HepG2 (cell line): Measurements from ENCODE around the gene GOLPH3. TPM values are rescaled to one million over a fixed set of nuclear protein-coding genes. Genes with fewer than 3 reads are reported as not detected.

ENCODE experiments used
- ATAC-seq: fragments of 200-7000 bp; cut with Tn5 transposase; 3 replicates; pipeline ENCODE4 v1.9.1; 2020; ENCODE audit warnings: mild to moderate bottlenecking, moderate library complexity
- BruUV-seq: library from RNA; stranded (reverse); fragments of 400-500 nt; replicated peaks from 2 replicates; lab custom pipeline; 2021; lab: Mats Ljungman, UMichigan
- CTCF ChIA-PET: fragments of 300-600 bp; formaldehyde crosslinking; extraction: SDS; loops from one replicate; lab custom pipeline; 2021; ENCODE audit warnings: low total read pairs, inconsistent platforms, low intra/inter-chr PET ratio; lab: Yijun Ruan, JAX
- POLR2A ChIA-PET: fragments of 350-600 bp; sonication (Branson Sonifier 250); formaldehyde crosslinking; loops from one replicate; lab custom pipeline; 2020; ENCODE audit warnings: antibody characterized with exemption, inconsistent platforms; lab: Yijun Ruan, JAX
- DNase-seq: peaks from one replicate; pipeline ENCODE4 v3.0.0-alpha.2; 2015; ENCODE audit warnings: low spot score
- FAIRE-seq: peaks from 3 replicates; lab custom pipeline; 2011; peaks lifted over from hg19 to GRCh38; lab: Jason Lieb, UNC
- H2AFZ ChIP-seq: one replicate; pipeline ENCODE4 v1.6.1; 2011; ENCODE audit warnings: low read length, inconsistent platforms
- H3K27ac ChIP-seq: fragments of 300-600 bp; 3 replicates; pipeline ENCODE4 v1.8.0; 2011; ENCODE audit warnings: mixed run types, mild to moderate bottlenecking, mixed read lengths, low read length, inconsistent platforms; ENCODE audit not compliant: insufficient read depth; ENCODE audit errors: extremely low read length
- H3K27me3 ChIP-seq, 2 experiments: fragments of 200-600 bp in 1 of 2; 2 replicates in 1 of 2; 3 replicates in 1 of 2; pipeline versions ENCODE4 v1.6.0 to v1.8.0; 2011; ENCODE audit warnings: low read length in 2 of 2, mild to moderate bottlenecking in 2 of 2, moderate library complexity in 2 of 2, inconsistent platforms in 1 of 2; ENCODE audit not compliant: insufficient read depth in 2 of 2, control insufficient read depth in 1 of 2
- H3K36me3 ChIP-seq, 2 experiments: fragments of 200-600 bp in 1 of 2; replicated peaks in 1 of 2; 2 replicates in 1 of 2; 3 replicates in 1 of 2; pipeline versions ENCODE4 v1.5.1 to v1.8.0; 2011; ENCODE audit warnings: low read length in 2 of 2, inconsistent platforms in 1 of 2; ENCODE audit not compliant: insufficient read depth in 2 of 2, control insufficient read depth in 1 of 2
- H3K4me1 ChIP-seq: 2 replicates; pipeline ENCODE4 v1.5.1; 2012; ENCODE audit warnings: low read length, inconsistent platforms; ENCODE audit not compliant: insufficient read depth
- H3K4me2 ChIP-seq: 2 replicates; pipeline ENCODE4 v1.6.0; 2011; ENCODE audit warnings: low read depth, low read length, inconsistent platforms
- H3K4me3 ChIP-seq, 3 experiments: fragments of 200-600 bp in 1 of 3; sonication (generic), shearing (Covaris generic) in 1 of 3; replicated peaks in 1 of 3; 2 replicates each; pipeline ENCODE4 v1.5.1; 2011 to 2016; ENCODE audit warnings: low read length in 3 of 3, inconsistent platforms in 2 of 3, low read depth in 2 of 3, mild to moderate bottlenecking in 2 of 3, control low read depth in 1 of 3, mixed read lengths in 1 of 3; ENCODE audit not compliant: insufficient read depth in 1 of 3
- H3K79me2 ChIP-seq: one replicate; pipeline ENCODE4 v1.6.1; 2011; ENCODE audit warnings: low read length, inconsistent platforms; ENCODE audit not compliant: insufficient read depth
- H3K9ac ChIP-seq: 2 replicates; pipeline ENCODE4 v1.6.0; 2011; ENCODE audit warnings: mild to moderate bottlenecking, low read depth, low read length, inconsistent platforms; ENCODE audit not compliant: insufficient read depth
- H3K9me3 ChIP-seq: 2 replicates; pipeline ENCODE4 v1.5.1; 2012; ENCODE audit warnings: mild to moderate bottlenecking, low read length
- H4K20me1 ChIP-seq: 2 replicates; pipeline ENCODE4 v1.6.0; 2011; ENCODE audit warnings: inconsistent platforms, mild to moderate bottlenecking, low read length, moderate library complexity; ENCODE audit not compliant: insufficient read depth
- KLF16 ChIP-seq, 2 experiments: sonication (generic) in 1 of 2; formaldehyde crosslinking in 1 of 2; IDR thresholded peaks; 2 replicates each; pipeline versions ENCODE4 v1.6.1 to v1.8.0; 2016 to 2023; ENCODE audit warnings: missing genetic modification reagents in 2 of 2, missing compliant biosample characterization in 1 of 2
- POLR2A ChIP-seq, 2 experiments: IDR thresholded peaks; 2 replicates each; pipeline ENCODE4 v1.6.1; 2011; ENCODE audit warnings: low read depth in 2 of 2, low read length in 2 of 2, mild to moderate bottlenecking in 1 of 2, moderate library complexity in 1 of 2; ENCODE audit not compliant: insufficient read depth in 1 of 2
- RBFOX2 ChIP-seq: fragments of 200-400 bp; formaldehyde crosslinking; IDR thresholded peaks from 2 replicates; pipeline ENCODE4 v1.6.1; 2017; ENCODE audit warnings: low read depth, mild to moderate bottlenecking, low read length
- XRCC5 ChIP-seq: fragments of 200-400 bp; formaldehyde crosslinking; optimal IDR thresholded peaks from 2 replicates; pipeline ENCODE3; 2017; ENCODE audit warnings: mild to moderate bottlenecking, low read length
- ZMYM3 ChIP-seq: sonication (generic); formaldehyde crosslinking; IDR thresholded peaks from 2 replicates; pipeline ENCODE4 v1.5.1; 2020; ENCODE audit warnings: mild to moderate bottlenecking, missing genetic modification reagents
- ZNF20 ChIP-seq: sonication (generic); formaldehyde crosslinking; IDR thresholded peaks from 2 replicates; pipeline ENCODE4 v1.4.0; 2020; ENCODE audit warnings: mild to moderate bottlenecking, moderate library complexity, missing genetic modification reagents
- ZNF670 ChIP-seq: sonication (generic); formaldehyde crosslinking; IDR thresholded peaks from 2 replicates; pipeline ENCODE4 v1.8.0; 2022; ENCODE audit warnings: mild to moderate bottlenecking, missing genetic modification reagents, borderline replicate concordance
- ZSCAN12 ChIP-seq: sonication (generic); formaldehyde crosslinking; IDR thresholded peaks from 2 replicates; pipeline ENCODE4 v1.9.0; 2021; ENCODE audit warnings: mild to moderate bottlenecking, missing genetic modification reagents
- WGBS: methylation state at CpG from one replicate; pipeline ENCODE4 v1.1.6; 2017; ENCODE audit warnings: low lambda C conversion rate; 5-methylcytosine and 5-hydroxymethylcytosine counted together
- in situ Hi-C: cut with HindIII; loops from 2 replicates; pipeline ENCODE4 v1.10.0; 2017; ENCODE audit warnings: low pct_unique_long_range_greater_than_20kb; ENCODE audit not compliant: extremely low pct_ligation_motif_present
- intact Hi-C: fragments of 100-400 bp; cut with micrococcal nuclease; formaldehyde crosslinking; loops from one replicate; pipeline ENCODE4 v1.10.0; 2022; ENCODE audit not compliant: unreplicated experiment
- polyA plus RNA-seq, 8 experiments: library from polyadenylated mRNA; depleted of rRNA in 3 of 8; stranded (reverse) in 7 of 8; unstranded in 1 of 8; fragments of >200 nt; fragmentation: Illumina TruSeq in 4 of 8; extraction: Trizol in 4 of 8; gene quantifications; 2 replicates each; pipeline versions ENCODE4 v1.2.1 to v1.2.3, GENCODE V29; 2011 to 2016; ENCODE audit warnings: low read depth in 4 of 8, missing spikeins in 1 of 8, mixed read lengths in 1 of 8; ENCODE audit not compliant: insufficient read depth in 1 of 8
- total RNA-seq, 5 experiments: library from RNA; depleted of rRNA; stranded (reverse); fragments of >200 nt; fragmentation: Illumina TruSeq; extraction: Trizol; gene quantifications; 2 replicates each; pipeline ENCODE4 v1.2.3, GENCODE V29; 2016; ENCODE audit warnings: low read depth in 1 of 5
- TF ChIP-seq, protein P1 (sequence below): sonication (generic); formaldehyde crosslinking; IDR thresholded peaks from 2 replicates; pipeline ENCODE4 v1.5.0; 2020; ENCODE audit warnings: missing genetic modification reagents
- TF ChIP-seq, protein P2 (sequence below): sonication (generic); formaldehyde crosslinking; IDR thresholded peaks from 2 replicates; pipeline ENCODE4 v1.4.0; 2020; ENCODE audit warnings: missing genetic modification reagents, borderline replicate concordance
- TF ChIP-seq, protein P3 (sequence below): IDR thresholded peaks from 2 replicates; pipeline ENCODE4 v1.6.1; 2016

The GOLPH3 gene
- total and polyA plus RNA-seq, 2 of the 13 experiments (the other 11 are each of a cell fraction or from before 2014, with no cell fraction given) = 59.5 to 84.5 TPM

DNA sequence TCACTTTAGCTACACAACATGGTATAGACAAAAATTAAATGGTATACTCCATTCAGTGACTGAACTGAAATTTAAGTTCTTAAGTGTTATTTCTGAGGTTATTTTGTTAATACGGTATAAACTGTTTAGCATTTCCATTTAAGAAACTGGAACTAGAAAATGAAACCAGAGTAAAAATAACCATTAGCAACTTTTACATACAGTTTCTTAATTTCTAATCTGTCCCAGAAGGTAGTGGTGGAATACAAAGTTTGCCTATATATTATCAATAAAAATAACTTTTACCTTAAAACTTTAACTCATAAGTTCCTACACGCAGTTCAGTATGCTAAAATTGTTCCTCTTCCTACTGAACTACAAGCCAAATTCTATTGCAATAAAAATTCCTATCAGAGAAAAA lies 10.3 kb downstream of the GOLPH3 start:
- Histone ChIP-seq H3K36me3 (peaks cover 6 to 20% of the 10 kb centered on the region in 2 experiments; a peak in 4 of 5 replicates), H2AFZ (no peak overlapping the region), H3K27ac (no peak overlapping the region), H3K4me1 (peaks cover 75% of the 10 kb centered on the region), H3K4me3 (no peak overlapping the region)
- POLR2A ChIA-PET = no interaction called here
- in situ Hi-C loops = no loop called here
- no TSS peak for BruUV-seq
- TF ChIP-seq, protein P1, sequence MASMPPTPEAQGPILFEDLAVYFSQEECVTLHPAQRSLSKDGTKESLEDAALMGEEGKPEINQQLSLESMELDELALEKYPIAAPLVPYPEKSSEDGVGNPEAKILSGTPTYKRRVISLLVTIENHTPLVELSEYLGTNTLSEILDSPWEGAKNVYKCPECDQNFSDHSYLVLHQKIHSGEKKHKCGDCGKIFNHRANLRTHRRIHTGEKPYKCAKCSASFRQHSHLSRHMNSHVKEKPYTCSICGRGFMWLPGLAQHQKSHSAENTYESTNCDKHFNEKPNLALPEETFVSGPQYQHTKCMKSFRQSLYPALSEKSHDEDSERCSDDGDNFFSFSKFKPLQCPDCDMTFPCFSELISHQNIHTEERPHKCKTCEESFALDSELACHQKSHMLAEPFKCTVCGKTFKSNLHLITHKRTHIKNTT = no peak
- peak; percentile 46; the same call in 1 of the 2 replicates for TF ChIP-seq RBFOX2
- TF ChIP-seq, all 625 proteins: peak for 1
- no peak for ATAC-seq
- WGBS = 91% methylated on average over 2 of the region's 2 CpGs
- no peak for FAIRE-seq
- Histone ChIP-seq H3K4me2 (no peak overlapping the region), H3K27me3 (no peaks in the 10 kb centered on the region), H3K79me2 (peaks cover 91% of the 10 kb centered on the region), H4K20me1 (peaks cover 80% of the 10 kb centered on the region), H3K9ac (no peak overlapping the region), H3K9me3 (no peaks in the 10 kb centered on the region)
- DNase-seq = no peak
- intact Hi-C loops = loop anchor here (10.0 kb wide), 1 partner anchor 171 kb away; no protein-coding TSS in a partner anchor
- CTCF ChIA-PET = no interaction called here

DNA sequence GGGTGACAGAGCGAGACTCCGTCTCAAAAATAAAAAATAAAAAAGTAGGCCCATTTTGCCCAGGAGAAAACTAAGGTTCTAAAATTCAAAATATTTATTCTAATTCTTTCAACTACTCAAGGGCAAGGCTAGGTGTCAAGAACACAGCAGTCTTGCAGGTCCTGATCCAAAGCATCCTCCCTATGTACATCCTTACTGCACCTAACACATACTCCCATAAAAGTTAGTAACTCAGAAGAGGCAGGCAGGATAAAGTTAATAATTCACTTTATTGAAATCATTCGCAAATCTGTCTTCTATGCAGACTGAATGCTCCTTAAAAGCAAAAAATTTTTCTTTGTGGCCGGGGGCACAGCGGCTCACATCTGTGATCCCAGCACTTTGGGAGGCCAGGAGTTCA lies 11.1 kb downstream of the GOLPH3 start:
- no peaks in the 10 kb centered on the region for H3K9me3 ChIP-seq
- no peak overlapping the region for H3K4me2 ChIP-seq
- H3K36me3 ChIP-seq = peaks cover 3 to 21% of the 10 kb centered on the region in 2 experiments; a peak in 3 of 5 replicates
- DNase-seq (no peak), ATAC-seq (no peak), FAIRE-seq (no peak)
- 96% methylated on average over 5 of the region's 5 CpGs for WGBS
- no peaks in the 10 kb centered on the region for H3K27me3 ChIP-seq
- H3K27ac ChIP-seq = no peak overlapping the region
- peaks cover 80% of the 10 kb centered on the region for H4K20me1 ChIP-seq
- no TSS peak for BruUV-seq
- peaks cover 91% of the 10 kb centered on the region for H3K79me2 ChIP-seq
- H3K4me3 ChIP-seq = no peak overlapping the region
- H3K4me1 ChIP-seq = peaks cover 74% of the 10 kb centered on the region
- no peak overlapping the region for H2AFZ ChIP-seq
- in situ Hi-C loops (no loop called here), intact Hi-C loops (loop anchor here (10.0 kb wide), 1 partner anchor 172 kb away; no protein-coding TSS in a partner anchor)
- ChIA-PET POLR2A (no interaction called here), CTCF (no interaction called here)
- H3K9ac ChIP-seq = no peak overlapping the region
- TF ChIP-seq ZNF20 (CRISPR knock-in tag) (no peak), KLF16 (CRISPR knock-in tag; IDR thresholded peaks at IDR 0.05) (no peak), ZMYM3 (CRISPR knock-in tag) (no peak), ZSCAN12 (CRISPR knock-in tag) (no peak), POLR2A (IDR thresholded peaks at IDR 0.05; ENCODE audit: insufficient read depth in 1 of 2, low read depth in 2 of 2, low read length in 2 of 2) (no peak), ZNF670 (no peak), XRCC5 (no peak)
- TF ChIP-seq, protein P2, sequence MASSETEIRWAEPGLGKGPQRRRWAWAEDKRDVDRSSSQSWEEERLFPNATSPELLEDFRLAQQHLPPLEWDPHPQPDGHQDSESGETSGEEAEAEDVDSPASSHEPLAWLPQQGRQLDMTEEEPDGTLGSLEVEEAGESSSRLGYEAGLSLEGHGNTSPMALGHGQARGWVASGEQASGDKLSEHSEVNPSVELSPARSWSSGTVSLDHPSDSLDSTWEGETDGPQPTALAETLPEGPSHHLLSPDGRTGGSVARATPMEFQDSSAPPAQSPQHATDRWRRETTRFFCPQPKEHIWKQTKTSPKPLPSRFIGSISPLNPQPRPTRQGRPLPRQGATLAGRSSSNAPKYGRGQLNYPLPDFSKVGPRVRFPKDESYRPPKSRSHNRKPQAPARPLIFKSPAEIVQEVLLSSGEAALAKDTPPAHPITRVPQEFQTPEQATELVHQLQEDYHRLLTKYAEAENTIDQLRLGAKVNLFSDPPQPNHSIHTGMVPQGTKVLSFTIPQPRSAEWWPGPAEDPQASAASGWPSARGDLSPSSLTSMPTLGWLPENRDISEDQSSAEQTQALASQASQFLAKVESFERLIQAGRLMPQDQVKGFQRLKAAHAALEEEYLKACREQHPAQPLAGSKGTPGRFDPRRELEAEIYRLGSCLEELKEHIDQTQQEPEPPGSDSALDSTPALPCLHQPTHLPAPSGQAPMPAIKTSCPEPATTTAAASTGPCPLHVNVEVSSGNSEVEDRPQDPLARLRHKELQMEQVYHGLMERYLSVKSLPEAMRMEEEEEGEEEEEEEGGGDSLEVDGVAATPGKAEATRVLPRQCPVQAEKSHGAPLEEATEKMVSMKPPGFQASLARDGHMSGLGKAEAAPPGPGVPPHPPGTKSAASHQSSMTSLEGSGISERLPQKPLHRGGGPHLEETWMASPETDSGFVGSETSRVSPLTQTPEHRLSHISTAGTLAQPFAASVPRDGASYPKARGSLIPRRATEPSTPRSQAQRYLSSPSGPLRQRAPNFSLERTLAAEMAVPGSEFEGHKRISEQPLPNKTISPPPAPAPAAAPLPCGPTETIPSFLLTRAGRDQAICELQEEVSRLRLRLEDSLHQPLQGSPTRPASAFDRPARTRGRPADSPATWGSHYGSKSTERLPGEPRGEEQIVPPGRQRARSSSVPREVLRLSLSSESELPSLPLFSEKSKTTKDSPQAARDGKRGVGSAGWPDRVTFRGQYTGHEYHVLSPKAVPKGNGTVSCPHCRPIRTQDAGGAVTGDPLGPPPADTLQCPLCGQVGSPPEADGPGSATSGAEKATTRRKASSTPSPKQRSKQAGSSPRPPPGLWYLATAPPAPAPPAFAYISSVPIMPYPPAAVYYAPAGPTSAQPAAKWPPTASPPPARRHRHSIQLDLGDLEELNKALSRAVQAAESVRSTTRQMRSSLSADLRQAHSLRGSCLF (CRISPR knock-in tag) = no peak
- TF ChIP-seq, protein P3, sequence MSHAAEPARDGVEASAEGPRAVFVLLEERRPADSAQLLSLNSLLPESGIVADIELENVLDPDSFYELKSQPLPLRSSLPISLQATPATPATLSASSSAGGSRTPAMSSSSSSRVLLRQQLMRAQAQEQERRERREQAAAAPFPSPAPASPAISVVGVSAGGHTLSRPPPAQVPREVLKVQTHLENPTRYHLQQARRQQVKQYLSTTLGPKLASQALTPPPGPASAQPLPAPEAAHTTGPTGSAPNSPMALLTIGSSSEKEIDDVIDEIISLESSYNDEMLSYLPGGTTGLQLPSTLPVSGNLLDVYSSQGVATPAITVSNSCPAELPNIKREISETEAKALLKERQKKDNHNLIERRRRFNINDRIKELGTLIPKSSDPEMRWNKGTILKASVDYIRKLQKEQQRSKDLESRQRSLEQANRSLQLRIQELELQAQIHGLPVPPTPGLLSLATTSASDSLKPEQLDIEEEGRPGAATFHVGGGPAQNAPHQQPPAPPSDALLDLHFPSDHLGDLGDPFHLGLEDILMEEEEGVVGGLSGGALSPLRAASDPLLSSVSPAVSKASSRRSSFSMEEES (CRISPR knock-in tag) = no peak
